Gastroesophageal sphincter (tissue), 2 donors: ENCODE data around the gene NR3C1.

Experiments used
- POLR2A ChIP-seq, 2 donors: fragments of 450-650 bp; IDR thresholded peaks; one replicate each; pipeline ENCODE4 v1.6.1; 2017; ENCODE audit warnings: antibody characterized with exemption in 2 of 2, mild to moderate bottlenecking in 2 of 2, moderate library complexity in 1 of 2
- POLR2AphosphoS5 ChIP-seq: sonication (generic); formaldehyde crosslinking; IDR thresholded peaks from one replicate; pipeline ENCODE4 v1.6.1; 2017; ENCODE audit warnings: antibody characterized with exemption

- TF ChIP-seq POLR2AphosphoS5: no peak
- no peak for TF ChIP-seq POLR2A (IDR thresholded peaks at IDR 0.05)
Measured at GRCh38 chr5:143435210-143435657, 31.7 kb upstream of the NR3C1 start.
